H9 (cell line): Measurements from ENCODE around the gene ABLIM3. TPM values are rescaled to one million over a fixed set of nuclear protein-coding genes. Genes with fewer than 3 reads are reported as not detected.

Experiments
- DNase-seq: peaks from one replicate; pipeline ENCODE4 v3.0.0-alpha.2; 2017
- H2AFZ ChIP-seq: one replicate; pipeline ENCODE4 v1.6.1; 2013; ENCODE audit warnings: mild to moderate bottlenecking, low read length, control low read depth, moderate library complexity
- H2AK5ac ChIP-seq: 2 replicates; pipeline ENCODE4 v1.6.1; 2013; ENCODE audit warnings: low read length, control low read depth, mixed read lengths; ENCODE audit not compliant: insufficient read length
- H2BK120ac ChIP-seq: one replicate; pipeline ENCODE4 v1.6.1; 2013; ENCODE audit warnings: low read depth, mild to moderate bottlenecking, low read length, control low read depth, inconsistent platforms; ENCODE audit not compliant: poor library complexity, severe bottlenecking
- H2BK12ac ChIP-seq: 2 replicates; pipeline ENCODE4 v1.6.1; 2013; ENCODE audit warnings: low read length, control low read depth, mixed read lengths, low read depth; ENCODE audit not compliant: insufficient read length
- H2BK15ac ChIP-seq: 2 replicates; pipeline ENCODE4 v1.6.1; 2013; ENCODE audit warnings: low read depth, low read length, control low read depth
- H2BK20ac ChIP-seq: one replicate; pipeline ENCODE4 v1.6.1; 2013; ENCODE audit warnings: low read depth, mild to moderate bottlenecking, low read length, control low read depth, inconsistent platforms; ENCODE audit not compliant: poor library complexity, severe bottlenecking
- H2BK5ac ChIP-seq: 2 replicates; pipeline ENCODE4 v1.6.1; 2013; ENCODE audit warnings: low read length, control low read depth, mixed read lengths; ENCODE audit not compliant: insufficient read length
- H3K14ac ChIP-seq: 2 replicates; pipeline ENCODE4 v1.6.1; 2013; ENCODE audit warnings: low read length, control low read depth; ENCODE audit not compliant: insufficient read depth
- H3K18ac ChIP-seq: 2 replicates; pipeline ENCODE4 v1.6.1; 2013; ENCODE audit warnings: low read depth, mild to moderate bottlenecking, mixed read lengths, low read length, control low read depth; ENCODE audit not compliant: insufficient read length
- H3K23ac ChIP-seq: 2 replicates; pipeline ENCODE4 v1.6.1; 2013; ENCODE audit warnings: low read length, control low read depth, mixed read lengths, low read depth; ENCODE audit not compliant: insufficient read length
- H3K23me2 ChIP-seq: 2 replicates; pipeline ENCODE4 v1.6.1; 2013; ENCODE audit warnings: low read depth, mild to moderate bottlenecking, mixed read lengths, low read length, control low read depth; ENCODE audit not compliant: insufficient read length, poor library complexity, severe bottlenecking
- H3K27ac ChIP-seq: 2 replicates; pipeline ENCODE4 v1.5.1; 2013; ENCODE audit warnings: low read length, control low read depth, mixed read lengths, low read depth; ENCODE audit not compliant: insufficient read length
- H3K27me3 ChIP-seq: 2 replicates; pipeline ENCODE4 v1.6.1; 2013; ENCODE audit warnings: low read length, control low read depth, inconsistent platforms; ENCODE audit not compliant: insufficient read depth
- H3K4ac ChIP-seq: 2 replicates; pipeline ENCODE4 v1.6.1; 2013; ENCODE audit warnings: low read depth, mild to moderate bottlenecking, control low read depth, inconsistent platforms, low read length, moderate library complexity
- H3K4me1 ChIP-seq: 2 replicates; pipeline ENCODE4 v1.6.1; 2013; ENCODE audit warnings: low read length, control low read depth, inconsistent platforms; ENCODE audit not compliant: insufficient read depth
- H3K4me2 ChIP-seq: 2 replicates; pipeline ENCODE4 v1.6.1; 2013; ENCODE audit warnings: low read length, control low read depth, mixed read lengths; ENCODE audit not compliant: insufficient read length, insufficient read depth
- H3K56ac ChIP-seq: 2 replicates; pipeline ENCODE4 v1.6.1; 2013; ENCODE audit warnings: low read depth, mild to moderate bottlenecking, mixed read lengths, low read length, control low read depth; ENCODE audit not compliant: insufficient read length
- H3K79me1 ChIP-seq: 2 replicates; pipeline ENCODE4 v1.6.1; 2013; ENCODE audit warnings: low read depth, mild to moderate bottlenecking, moderate library complexity, low read length, control low read depth, inconsistent platforms; ENCODE audit not compliant: insufficient read depth, poor library complexity, severe bottlenecking
- H3K79me2 ChIP-seq: 2 replicates; pipeline ENCODE4 v1.6.1; 2013; ENCODE audit warnings: low read length, control low read depth, inconsistent platforms; ENCODE audit not compliant: insufficient read depth
- H3K9ac ChIP-seq: 2 replicates; pipeline ENCODE4 v1.6.1; 2013; ENCODE audit warnings: low read length, control low read depth, mixed read lengths; ENCODE audit not compliant: insufficient read length; ENCODE audit errors: extremely low read depth
- H3K9me3 ChIP-seq: one replicate; pipeline ENCODE4 v1.6.1; 2013; ENCODE audit warnings: low read depth, low read length, inconsistent platforms; ENCODE audit not compliant: control insufficient read depth
- H3T11ph ChIP-seq: one replicate; pipeline ENCODE4 v1.6.1; 2013; ENCODE audit warnings: mild to moderate bottlenecking, low read length, control low read depth, inconsistent platforms
- H4K20me1 ChIP-seq: one replicate; pipeline ENCODE4 v1.6.1; 2013; ENCODE audit not compliant: control insufficient read depth, insufficient read length, insufficient read depth
- H4K5ac ChIP-seq: 2 replicates; pipeline ENCODE4 v1.6.1; 2013; ENCODE audit warnings: low read depth, mild to moderate bottlenecking, mixed read lengths, low read length, control low read depth; ENCODE audit not compliant: insufficient read length
- H4K8ac ChIP-seq: replicated peaks from 2 replicates; pipeline ENCODE4 v1.6.1; 2013; ENCODE audit warnings: low read length, control low read depth, mixed read lengths, low read depth; ENCODE audit not compliant: insufficient read length
- H4K91ac ChIP-seq: 2 replicates; pipeline ENCODE4 v1.6.1; 2013; ENCODE audit warnings: low read depth, mild to moderate bottlenecking, moderate library complexity, mixed read lengths, low read length, control low read depth; ENCODE audit not compliant: insufficient read length
- H3K27ac Mint-ChIP-seq, 3 experiments: 2 replicates in 2 of 3; 3 replicates in 1 of 3; pipeline ENCODE4 v1.8.0; 2020 to 2021; ENCODE audit warnings: mixed read lengths in 3 of 3, mild to moderate bottlenecking in 1 of 3, moderate library complexity in 1 of 3
- H3K27me3 Mint-ChIP-seq: 2 replicates; pipeline ENCODE4 v1.8.0; 2021; ENCODE audit warnings: low read depth, mild to moderate bottlenecking, moderate library complexity, mixed read lengths
- H3K36me3 Mint-ChIP-seq, 3 experiments: 2 replicates in 2 of 3; 3 replicates in 1 of 3; pipeline ENCODE4 v1.8.0; 2020 to 2021; ENCODE audit warnings: low read depth in 3 of 3, mixed read lengths in 3 of 3; ENCODE audit not compliant: insufficient read depth in 1 of 3
- H3K4me1 Mint-ChIP-seq, 2 experiments: 2 replicates each; pipeline ENCODE4 v1.8.0; 2020; ENCODE audit warnings: mixed read lengths in 2 of 2
- H3K4me3 Mint-ChIP-seq, 2 experiments: 2 replicates in 1 of 2; 3 replicates in 1 of 2; pipeline ENCODE4 v1.8.0; 2020 to 2021; ENCODE audit warnings: mild to moderate bottlenecking in 2 of 2, mixed read lengths in 2 of 2, moderate library complexity in 1 of 2
- H3K9me3 Mint-ChIP-seq, 2 experiments: 2 replicates in 1 of 2; 3 replicates in 1 of 2; pipeline ENCODE4 v1.8.0; 2020; ENCODE audit warnings: mild to moderate bottlenecking in 2 of 2, mixed read lengths in 2 of 2, moderate library complexity in 1 of 2
- CTCF ChIP-seq: fragments of 200-600 bp; sonication (generic); conservative IDR thresholded peaks from 3 replicates; pipeline ENCODE4 v1.8.0; 2021; ENCODE audit warnings: antibody characterized with exemption, mild to moderate bottlenecking
- WGBS: extraction: QIAGEN DNeasy Blood & Tissue Kit; methylation state at CpG from one replicate; pipeline ENCODE4 v1.1.7; 2013; ENCODE audit warnings: missing lambda C conversion rate, low lambda C conversion rate, mixed read lengths; ENCODE audit not compliant: insufficient read length; ENCODE audit errors: extremely low coverage; 5-methylcytosine and 5-hydroxymethylcytosine counted together
- total RNA-seq: library from RNA; stranded (reverse); gene quantifications from 2 replicates; pipeline ENCODE4 v1.2.1, GENCODE V29; 2021

The ABLIM3 gene
- total RNA-seq, 1 experiment from 2014 or later = 0.20 TPM

- no peak overlapping the region for H3K27ac Mint-ChIP-seq
- no peak overlapping the region for H3K27ac ChIP-seq
- H4K91ac ChIP-seq = no peak overlapping the region
- H3K9me3 ChIP-seq = no peaks in the 10 kb centered on the region
- no peaks in the 10 kb centered on the region for H3K27me3 ChIP-seq
- H2AFZ ChIP-seq = no peak overlapping the region
- no peaks in the 10 kb centered on the region for H3K23me2 ChIP-seq
- no peaks in the 10 kb centered on the region for H3K36me3 Mint-ChIP-seq
- no peak overlapping the region for H3K4me2 ChIP-seq
- no peak overlapping the region for H2BK15ac ChIP-seq
- H2BK12ac ChIP-seq = no peak overlapping the region
- no peak overlapping the region for H4K8ac ChIP-seq
- TF ChIP-seq CTCF = no peak
- no peak overlapping the region for H2BK20ac ChIP-seq
- no CpG with 5 or more reads among the region's 5 CpGs for WGBS
- H2BK5ac ChIP-seq = no peak overlapping the region
- H3K79me1 ChIP-seq = no peaks in the 10 kb centered on the region
- H3T11ph ChIP-seq = no peak overlapping the region
- no peak overlapping the region for H3K4ac ChIP-seq
- no peak overlapping the region for H3K14ac ChIP-seq
- peaks cover 3% of the 10 kb centered on the region for H3K4me1 ChIP-seq
- no peak overlapping the region for H2AK5ac ChIP-seq
- H3K9ac ChIP-seq = no peak overlapping the region
- no peak overlapping the region for H4K5ac ChIP-seq
- peaks cover 2% of the 10 kb centered on the region for H3K27me3 Mint-ChIP-seq
- DNase-seq = no peak
- no peak overlapping the region for H3K4me3 Mint-ChIP-seq
- H3K4me1 Mint-ChIP-seq = peaks cover 4% of the 10 kb centered on the region in 2 experiments
- H4K20me1 ChIP-seq = no peaks in the 10 kb centered on the region
- no peak overlapping the region for H3K56ac ChIP-seq
- H3K18ac ChIP-seq = no peak overlapping the region
- no peaks in the 10 kb centered on the region for H3K79me2 ChIP-seq
- no peak overlapping the region for H3K23ac ChIP-seq
- no peak overlapping the region for H2BK120ac ChIP-seq
- no peaks in the 10 kb centered on the region for H3K9me3 Mint-ChIP-seq
These were observed 83.0 kb downstream of the ABLIM3 start for GRCh38 chr5:149224282-149224681.
